ENCODE measurements around the gene ANO8.

GRCh38 chr19:17275441-17276175 is 59.0 kb downstream of the ANO8 start:
- TF ChIP-seq POLR2A (IDR thresholded peaks at IDR 0.05; ENCODE audit: low read length) (peak; percentile 1), GATA1 (IDR thresholded peaks at IDR 0.05; ENCODE audit: low read depth, low read length) (no peak)

Data from erythroblast (primary cell).